AG10803 (cell line): ENCODE results near the gene DOLPP1.
A peak's percentile ranks its signal among the peaks of the same experiment; 100 is the strongest.

Experiments used
- DNase-seq: peaks from one replicate; pipeline ENCODE4 v3.0.0; 2010; ENCODE audit warnings: low read depth
- H3K4me3 ChIP-seq: 2 replicates; pipeline ENCODE4 v1.5.1; 2011; ENCODE audit warnings: mild to moderate bottlenecking, low read length, control low read depth
- CTCF ChIP-seq: conservative IDR thresholded peaks from 2 replicates; pipeline ENCODE4 v1.5.1; 2011; ENCODE audit warnings: mild to moderate bottlenecking, low read length, control low read depth, inconsistent platforms

The DOLPP1 gene

GRCh38 chr9:129101279-129101678 lies 20.4 kb downstream of the DOLPP1 start:
- H3K4me3 ChIP-seq: no peak overlapping the region
- DNase-seq: no peak
- TF ChIP-seq CTCF: no peak

- H3K4me3 ChIP-seq: no peak overlapping the region
- TF ChIP-seq CTCF: no peak
- no peak for DNase-seq
These were observed 21.2 kb downstream of the DOLPP1 start for GRCh38 chr9:129102095-129102525.

GRCh38 chr9:129102791-129103594 lies 22.1 kb downstream of the DOLPP1 start:
- DNase-seq: peak; percentile 55
- no peak overlapping the region for H3K4me3 ChIP-seq
- TF ChIP-seq CTCF: peak; percentile 65

- TF ChIP-seq CTCF: no peak
- DNase-seq: no peak
- H3K4me3 ChIP-seq: no peak overlapping the region
These were observed 22.7 kb downstream of the DOLPP1 start for GRCh38 chr9:129103595-129103965.

- no peak for TF ChIP-seq CTCF
- DNase-seq: no peak
- H3K4me3 ChIP-seq: no peak overlapping the region
These were observed 23.1 kb downstream of the DOLPP1 start for GRCh38 chr9:129104051-129104450.

GRCh38 chr9:129105857-129106694 lies 25.2 kb downstream of the DOLPP1 start:
- no peak overlapping the region for H3K4me3 ChIP-seq
- no peak for DNase-seq
- TF ChIP-seq CTCF: no peak
